Liver (tissue), 3 donors: ENCODE data around the gene FRMD4A.

ENCODE experiments used
- CTCF ChIP-seq: fragments of 150-350 bp; IDR thresholded peaks from 2 replicates; pipeline ENCODE4 v1.5.1; 2017; ENCODE audit warnings: improper control_type of control experiment, low read depth, low read length; ENCODE audit not compliant: missing input control
- FOXA1 ChIP-seq: IDR thresholded peaks from 2 replicates; pipeline ENCODE4 v1.6.1; 2016; ENCODE audit warnings: antibody characterized with exemption
- FOXA2 ChIP-seq: IDR thresholded peaks from 2 replicates; pipeline ENCODE4 v1.6.1; 2016; ENCODE audit warnings: antibody characterized with exemption
- GABPA ChIP-seq, 2 donors: IDR thresholded peaks in 1 of 2; conservative IDR thresholded peaks in 1 of 2; 2 replicates each; pipeline ENCODE4 v1.6.1; 2016; ENCODE audit warnings: antibody characterized with exemption in 2 of 2, mild to moderate bottlenecking in 1 of 2, moderate library complexity in 1 of 2
- RAD21 ChIP-seq, 2 donors: IDR thresholded peaks; 2 replicates each; pipeline ENCODE4 v1.6.1; 2016; ENCODE audit warnings: antibody characterized with exemption in 2 of 2, mild to moderate bottlenecking in 2 of 2
- REST ChIP-seq: IDR thresholded peaks from 2 replicates; pipeline ENCODE4 v1.6.1; 2016; ENCODE audit warnings: antibody characterized with exemption, mild to moderate bottlenecking
- TAF1 ChIP-seq: conservative IDR thresholded peaks from 2 replicates; pipeline ENCODE4 v1.6.1; 2016; ENCODE audit warnings: antibody characterized with exemption, mild to moderate bottlenecking
- TF ChIP-seq, protein P1 (sequence below): IDR thresholded peaks from 2 replicates; pipeline ENCODE4 v1.6.1; 2016; ENCODE audit warnings: antibody characterized with exemption
- donor health status: healthy.
- donor health status: healthy.

DNA sequence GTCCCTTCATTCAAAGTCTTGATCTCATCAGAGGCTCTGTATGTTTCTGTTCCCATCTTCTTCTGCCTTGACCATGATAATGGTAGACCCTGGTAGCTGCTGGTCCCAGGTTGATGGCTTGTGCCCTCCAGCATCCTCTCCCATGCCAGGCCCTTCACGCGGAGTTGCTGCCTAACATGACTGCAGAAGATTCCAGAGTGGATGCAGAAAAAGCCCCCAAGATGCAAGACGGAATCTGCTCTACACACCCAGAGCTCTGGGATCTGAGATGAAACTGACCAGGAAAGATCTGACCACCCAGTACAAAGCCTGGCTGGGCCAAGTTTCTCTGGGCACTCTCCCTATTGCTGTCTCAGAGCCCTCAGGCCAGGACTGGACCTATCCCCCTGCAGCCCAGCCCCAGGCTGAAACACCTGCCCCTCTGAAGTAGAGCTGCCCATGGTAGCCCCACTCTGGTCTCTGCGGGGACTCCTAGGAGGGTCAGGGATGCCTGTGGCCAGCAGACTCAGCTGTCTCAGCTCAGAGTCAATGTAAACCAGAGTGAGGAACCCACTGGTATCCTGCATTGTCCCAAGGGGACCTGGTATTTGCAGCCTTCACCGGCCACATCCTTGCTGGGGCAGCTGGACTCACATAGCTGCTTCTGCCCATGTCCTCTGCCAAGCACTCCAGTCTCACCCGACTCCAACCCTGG, 9.5 kb upstream of the FRMD4A start:
- no peak for TF ChIP-seq CTCF
- no peak for TF ChIP-seq GABPA (IDR thresholded peaks at IDR 0.05 in 1 of 2, conservative IDR thresholded peaks at IDR 0.05 in 1 of 2)
- TF ChIP-seq, protein P1, sequence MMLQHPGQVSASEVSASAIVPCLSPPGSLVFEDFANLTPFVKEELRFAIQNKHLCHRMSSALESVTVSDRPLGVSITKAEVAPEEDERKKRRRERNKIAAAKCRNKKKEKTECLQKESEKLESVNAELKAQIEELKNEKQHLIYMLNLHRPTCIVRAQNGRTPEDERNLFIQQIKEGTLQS, result no peak
- no peak for TF ChIP-seq RAD21 (IDR thresholded peaks at IDR 0.05)
- TF ChIP-seq TAF1, result no peak
- TF ChIP-seq FOXA2, result no peak
- no peak for TF ChIP-seq FOXA1
- TF ChIP-seq REST, result no peak
